ENCODE results near the gene PADI1.
"Not testable (repeated sequence)": the region's sequence is repeated elsewhere in the genome, so short reads cannot be mapped to it uniquely, and the experiment has no call there.

PADI1 gene

DNA sequence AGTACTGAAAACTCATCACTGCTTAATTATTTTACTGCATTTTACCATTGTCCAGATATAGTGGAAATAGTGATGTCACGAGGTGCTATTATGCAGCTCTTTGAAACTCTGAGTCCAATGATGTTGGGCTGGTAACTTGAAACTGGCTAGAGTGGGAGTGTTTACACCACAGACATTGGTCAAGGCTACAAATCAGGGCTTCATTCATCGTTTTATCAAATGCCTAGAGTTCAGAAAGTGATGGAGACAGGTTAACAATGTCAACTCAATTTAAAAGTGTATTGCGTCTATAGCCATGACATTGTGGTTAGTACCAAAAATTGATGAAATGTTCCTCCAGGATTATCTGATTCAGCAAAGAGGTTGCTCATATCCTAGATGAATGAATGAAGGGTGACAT lies 12.7 kb downstream of the PADI1 start:
- DNase-seq (ENCODE audit: low read depth in 2 of 2), result no peak

DNA sequence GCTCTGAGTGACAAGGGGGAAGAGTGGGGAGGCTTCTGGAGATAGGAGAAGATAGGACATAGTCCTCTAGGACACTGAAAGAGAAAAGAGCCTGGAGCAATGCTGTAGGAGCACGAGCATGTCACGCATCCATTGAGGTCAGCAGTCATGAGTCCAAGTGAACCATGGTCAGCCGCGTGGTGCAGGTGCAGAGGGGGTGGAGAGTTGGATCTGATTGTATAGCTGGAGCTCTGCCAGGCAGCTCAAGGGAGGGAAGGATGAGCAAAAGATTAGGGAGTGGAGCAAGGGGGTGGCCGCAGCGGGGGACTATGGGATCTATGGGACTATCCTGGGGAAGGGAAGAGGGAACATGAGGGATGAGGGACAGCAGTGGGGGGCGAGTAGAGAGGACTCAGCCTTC lies 14.0 kb downstream of the PADI1 start:
- no peak for DNase-seq (ENCODE audit: low read depth in 2 of 2)

DNA sequence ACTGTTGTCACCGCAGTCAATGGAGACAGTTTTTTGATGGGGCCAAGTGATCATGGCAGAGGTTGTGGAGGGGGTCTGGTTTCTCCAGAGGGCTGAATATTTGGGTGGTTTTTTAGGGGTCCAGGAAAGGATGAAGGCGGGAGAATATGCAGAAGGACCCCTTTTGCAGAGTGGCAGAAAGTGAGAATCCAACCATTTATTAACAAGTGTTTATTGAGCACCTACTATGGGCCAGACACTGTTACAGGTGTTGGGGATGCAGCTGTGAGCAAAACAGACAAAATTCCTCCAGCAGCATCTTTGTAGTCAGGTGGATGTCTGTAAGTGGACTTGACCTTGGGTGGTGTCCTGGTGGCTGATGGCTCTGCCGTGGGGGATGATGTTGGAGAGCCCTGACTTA lies 15.4 kb downstream of the PADI1 start:
- no peak for DNase-seq (ENCODE audit: low read depth in 2 of 2)

DNA sequence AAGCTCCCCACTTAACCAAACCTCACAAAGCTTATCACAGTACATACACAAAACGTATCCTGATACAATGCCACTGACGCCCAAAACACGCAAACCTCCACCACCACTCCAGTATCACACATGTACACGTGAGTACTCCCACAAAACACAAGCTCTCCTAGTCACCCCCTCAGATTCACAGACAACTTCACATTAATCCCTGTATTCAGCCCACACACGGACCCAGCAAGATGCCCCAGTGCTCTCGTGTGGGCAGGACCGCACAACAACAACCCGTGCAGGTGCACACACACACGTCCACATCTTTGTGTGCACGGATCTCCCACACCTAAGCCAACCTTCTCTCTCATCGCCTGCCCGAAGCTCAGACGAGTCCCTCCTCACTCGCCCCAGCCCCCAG lies 17.6 kb downstream of the PADI1 start:
- DNase-seq (ENCODE audit: low read depth in 2 of 2), result no peak

DNA sequence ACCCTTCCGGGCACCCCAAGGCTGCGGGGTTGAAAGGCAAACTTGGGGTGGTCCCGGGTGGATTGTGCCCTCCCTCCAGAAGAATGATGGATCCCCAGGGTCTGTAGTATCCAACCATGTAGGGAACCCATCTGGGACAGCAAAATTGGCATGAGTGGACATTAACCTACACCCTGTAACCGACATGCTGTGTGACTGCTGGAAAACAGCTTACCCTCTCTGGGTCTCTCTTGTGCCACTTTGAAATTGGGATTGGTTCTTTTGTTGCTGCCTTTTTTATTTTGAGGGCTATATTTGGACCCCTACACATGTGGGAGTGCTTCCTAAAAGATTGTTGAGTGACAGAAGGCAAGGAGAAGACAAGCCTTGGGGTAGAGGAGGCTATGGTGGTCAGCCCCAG lies 19.5 kb downstream of the PADI1 start:
- DNase-seq (ENCODE audit: low read depth in 2 of 2), result no peak

DNA sequence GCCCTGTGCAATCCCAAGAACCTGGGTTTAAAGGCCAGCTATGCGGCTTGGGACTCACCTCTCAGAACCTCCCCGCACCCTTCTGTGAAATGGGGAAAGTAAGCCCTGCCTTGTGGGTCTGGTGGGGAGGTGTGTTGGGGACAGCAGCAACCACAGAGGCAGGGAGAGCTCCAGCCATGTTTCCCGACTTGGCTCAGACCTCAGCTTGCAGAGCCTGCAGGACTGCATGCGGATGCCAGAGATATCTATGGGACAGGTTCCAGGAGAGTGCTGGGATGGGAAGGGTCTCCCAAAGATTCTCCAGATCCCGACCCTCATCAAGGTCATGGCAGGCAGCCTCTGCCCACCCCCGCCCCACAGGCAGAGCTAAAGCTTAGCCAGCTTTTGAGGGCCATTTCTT lies 20.2 kb downstream of the PADI1 start:
- DNase-seq (ENCODE audit: low read depth in 2 of 2), result no peak

DNA sequence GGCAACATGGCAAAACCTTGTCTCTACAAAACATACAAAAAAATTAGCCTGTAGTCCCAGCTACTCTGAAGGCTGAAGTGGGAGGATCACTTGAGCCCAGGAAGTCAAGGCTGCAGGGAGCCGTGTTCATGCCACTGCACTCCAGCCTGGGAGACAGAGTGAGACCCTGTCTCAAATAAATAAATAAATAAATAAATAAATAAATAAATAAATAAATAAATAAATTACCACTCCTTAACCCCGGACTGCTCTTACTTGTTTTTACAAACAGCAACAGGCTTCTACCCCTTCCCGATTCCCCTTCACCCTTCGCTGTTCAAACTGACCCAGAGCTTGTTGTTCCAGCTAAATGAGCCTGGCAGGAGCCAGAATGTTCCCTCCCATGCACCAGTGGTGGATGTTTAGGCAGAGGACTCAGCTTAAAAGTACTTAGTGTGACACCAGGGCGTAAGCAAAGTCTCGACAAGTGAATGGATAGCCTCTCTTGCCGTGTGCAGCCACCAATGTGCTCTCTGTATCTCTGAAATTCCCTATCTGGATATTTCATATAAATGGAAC lies 22.5 kb downstream of the PADI1 start:
- DNase-seq (ENCODE audit: low read depth in 2 of 2), result no peak

DNA sequence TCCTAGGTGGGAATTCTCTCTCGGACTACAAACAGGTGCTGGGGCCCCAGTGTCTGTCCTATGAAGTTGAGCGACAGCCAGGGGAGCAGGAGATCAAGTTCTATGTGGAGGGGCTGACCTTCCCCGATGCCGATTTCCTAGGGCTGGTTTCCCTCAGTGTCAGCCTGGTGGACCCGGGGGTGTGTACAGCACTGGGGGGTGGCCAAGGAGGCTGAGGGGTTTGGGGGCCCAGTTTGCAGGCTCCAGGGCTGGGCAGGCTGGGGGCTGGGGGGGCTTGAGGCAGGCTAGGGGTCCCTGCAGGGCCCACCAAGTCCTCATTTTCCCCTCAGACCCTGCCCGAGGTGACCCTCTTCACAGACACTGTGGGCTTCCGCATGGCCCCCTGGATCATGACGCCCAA lies 23.7 kb downstream of the PADI1 start:
- DNase-seq (ENCODE audit: low read depth in 2 of 2), result no peak

DNA sequence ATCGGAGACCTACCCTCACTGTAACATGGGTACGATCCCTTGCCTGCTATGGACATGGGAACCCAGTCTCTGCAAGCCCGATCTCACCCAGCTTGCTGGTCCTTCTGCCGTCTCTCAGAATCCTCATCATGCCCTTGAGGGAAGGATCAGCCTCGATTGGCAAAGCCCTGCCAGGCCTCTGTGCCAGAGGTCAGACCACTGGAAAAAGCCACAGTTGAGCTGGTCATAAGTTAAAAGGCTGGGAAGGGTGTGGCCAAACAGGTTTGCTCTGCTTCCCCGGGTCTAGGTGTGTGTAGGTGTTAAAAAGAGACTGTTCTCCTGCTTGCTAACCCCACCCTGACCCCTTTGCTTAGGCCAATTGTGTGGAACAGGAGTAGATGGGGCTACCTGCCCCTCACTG lies 24.5 kb downstream of the PADI1 start:
- DNase-seq (ENCODE audit: low read depth in 2 of 2), result no peak

DNA sequence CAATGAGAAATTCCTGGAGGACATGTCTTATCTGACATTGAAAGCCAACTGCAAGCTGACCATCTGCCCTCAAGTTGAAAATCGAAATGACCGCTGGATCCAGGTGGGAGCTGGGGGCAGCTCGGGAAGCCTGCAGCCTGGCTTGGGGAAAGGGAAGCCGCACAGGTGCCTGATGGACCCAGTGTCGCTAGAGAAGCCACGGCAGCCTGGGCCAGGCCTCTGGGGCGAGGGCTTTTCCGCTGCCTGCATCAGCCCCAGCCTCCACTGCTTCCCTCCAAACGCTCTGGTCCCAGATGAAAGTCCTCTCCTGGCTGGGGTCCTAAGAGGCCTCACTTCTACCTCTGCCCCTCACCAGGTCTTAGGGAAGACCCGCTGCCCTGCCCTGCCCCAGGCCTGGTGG lies 25.2 kb downstream of the PADI1 start:
- no peak for DNase-seq (ENCODE audit: low read depth in 2 of 2)

DNA sequence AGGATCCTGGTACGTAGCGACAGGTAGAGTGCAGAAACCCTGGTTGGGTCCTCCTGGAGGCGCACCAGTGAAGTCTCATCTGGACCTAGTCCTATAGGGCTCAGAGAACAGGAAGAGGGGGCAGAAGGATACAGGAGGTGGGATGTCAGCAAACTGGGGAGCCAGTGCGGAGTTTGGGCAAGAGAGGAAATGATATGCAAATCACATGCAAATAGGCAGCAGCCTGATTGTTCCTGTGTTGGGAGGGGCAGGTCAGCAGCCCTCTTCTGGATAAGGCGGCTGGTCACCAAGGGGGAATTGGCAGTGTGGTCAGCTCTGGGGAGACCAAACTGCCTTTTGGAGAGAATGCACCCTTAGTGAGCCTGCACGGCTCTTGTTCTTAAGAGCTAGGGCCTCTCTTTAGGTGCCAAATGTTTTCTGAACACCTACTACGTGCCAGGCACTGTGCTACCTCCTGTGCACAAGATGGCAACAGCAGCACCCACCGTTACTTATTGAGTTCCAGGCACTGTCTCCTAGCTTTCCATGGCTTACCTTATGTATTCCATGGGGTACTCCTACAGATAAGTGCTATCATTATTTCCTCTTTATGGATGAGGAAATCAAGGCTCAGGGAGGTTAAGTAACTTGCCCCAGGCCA lies 25.9 kb downstream of the PADI1 start:
- no peak for DNase-seq (ENCODE audit: low read depth in 2 of 2)

DNA sequence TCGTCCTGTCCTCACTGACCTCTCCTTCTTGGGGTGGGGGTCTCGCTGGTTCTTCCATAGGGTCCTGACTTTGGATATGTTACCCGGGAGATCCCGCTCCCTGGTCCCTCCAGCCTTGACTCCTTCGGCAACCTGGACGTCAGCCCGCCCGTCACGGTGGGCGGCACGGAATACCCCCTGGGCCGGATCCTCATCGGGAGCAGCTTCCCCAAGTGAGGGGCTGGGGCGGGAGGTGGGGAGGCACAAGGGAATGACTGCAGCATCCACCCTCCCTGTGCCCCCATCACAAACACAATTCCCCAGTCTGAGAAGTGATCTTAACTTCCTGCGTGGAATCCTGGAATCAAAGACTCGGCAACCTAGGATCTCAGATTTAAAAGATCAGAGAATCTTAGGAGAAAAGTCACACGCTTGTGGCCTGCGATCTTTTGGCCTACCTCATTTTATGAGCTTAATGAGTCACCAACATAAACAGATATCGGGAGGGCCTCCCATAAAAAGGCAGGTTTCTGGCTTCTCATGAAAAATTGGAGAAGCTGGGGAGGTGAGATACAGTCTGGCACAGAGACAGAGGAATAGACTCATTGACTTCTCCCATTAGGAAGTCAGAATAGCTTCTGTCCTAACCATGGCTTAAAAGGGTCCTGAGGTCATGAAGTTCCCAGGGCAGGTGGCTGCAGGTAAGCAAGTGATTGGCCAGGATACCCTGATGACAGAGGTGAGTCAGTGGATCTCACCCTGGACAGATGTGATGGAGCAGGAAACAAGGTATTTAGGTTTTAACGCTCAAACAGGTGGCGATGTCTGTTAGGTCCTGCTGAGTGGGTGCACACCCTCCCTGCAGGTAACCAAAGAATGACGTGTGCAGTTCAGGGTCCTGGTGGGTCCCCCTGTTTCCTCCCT lies 28.1 kb downstream of the PADI1 start:
- no peak for DNase-seq (ENCODE audit: low read depth in 2 of 2)

DNA sequence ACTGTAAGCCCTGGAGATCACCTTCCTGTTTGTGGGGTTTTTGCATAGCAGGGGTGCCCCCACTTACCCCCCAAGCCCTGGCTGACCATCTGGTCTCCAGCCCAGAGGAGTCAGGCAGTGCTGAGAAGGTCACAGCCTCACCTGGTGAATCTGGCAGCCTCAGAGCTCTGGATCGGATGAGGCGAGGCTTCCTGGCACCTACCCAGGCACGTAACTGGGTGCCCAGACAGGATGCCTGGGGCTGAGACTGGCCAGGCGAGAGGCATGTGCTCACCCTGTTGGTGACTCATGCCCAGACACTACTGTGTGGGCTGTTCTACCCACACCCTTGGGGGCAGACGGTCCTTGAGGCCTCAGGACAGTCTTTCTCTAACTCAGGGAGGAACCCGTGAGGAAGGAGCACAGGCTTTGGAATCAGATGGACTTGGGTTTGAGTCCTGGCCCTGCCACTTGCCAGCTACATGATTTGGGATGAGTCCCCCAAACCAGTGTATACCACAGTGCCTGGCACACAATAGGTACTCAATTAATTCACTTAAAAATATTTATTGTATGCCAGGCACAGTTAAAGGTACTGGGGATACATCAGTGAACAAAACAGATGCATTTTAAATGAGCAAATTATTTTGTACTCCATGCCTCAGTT lies 28.9 kb downstream of the PADI1 start:
- DNase-seq (ENCODE audit: low read depth in 2 of 2), result no peak

DNA sequence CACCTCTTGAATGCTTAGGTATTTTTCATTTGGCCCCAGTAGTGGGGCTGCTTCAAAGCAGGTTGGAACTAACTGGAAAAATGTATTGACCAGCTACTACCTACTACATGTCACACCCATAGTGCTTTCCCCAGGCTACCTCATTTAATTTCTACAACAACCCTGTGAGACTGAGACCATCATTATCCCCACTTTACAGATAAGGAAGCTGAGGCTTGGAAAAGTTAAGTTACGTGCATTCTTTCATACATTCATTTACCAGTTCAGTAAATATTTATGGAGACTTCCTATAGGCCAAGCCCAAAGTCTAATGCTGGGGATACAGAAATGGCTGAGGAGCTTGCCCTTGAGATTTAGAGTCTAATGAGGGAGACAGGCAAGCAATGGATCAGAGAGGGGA lies 29.5 kb downstream of the PADI1 start:
- DNase-seq (ENCODE audit: low read depth in 2 of 2), result no peak

DNA sequence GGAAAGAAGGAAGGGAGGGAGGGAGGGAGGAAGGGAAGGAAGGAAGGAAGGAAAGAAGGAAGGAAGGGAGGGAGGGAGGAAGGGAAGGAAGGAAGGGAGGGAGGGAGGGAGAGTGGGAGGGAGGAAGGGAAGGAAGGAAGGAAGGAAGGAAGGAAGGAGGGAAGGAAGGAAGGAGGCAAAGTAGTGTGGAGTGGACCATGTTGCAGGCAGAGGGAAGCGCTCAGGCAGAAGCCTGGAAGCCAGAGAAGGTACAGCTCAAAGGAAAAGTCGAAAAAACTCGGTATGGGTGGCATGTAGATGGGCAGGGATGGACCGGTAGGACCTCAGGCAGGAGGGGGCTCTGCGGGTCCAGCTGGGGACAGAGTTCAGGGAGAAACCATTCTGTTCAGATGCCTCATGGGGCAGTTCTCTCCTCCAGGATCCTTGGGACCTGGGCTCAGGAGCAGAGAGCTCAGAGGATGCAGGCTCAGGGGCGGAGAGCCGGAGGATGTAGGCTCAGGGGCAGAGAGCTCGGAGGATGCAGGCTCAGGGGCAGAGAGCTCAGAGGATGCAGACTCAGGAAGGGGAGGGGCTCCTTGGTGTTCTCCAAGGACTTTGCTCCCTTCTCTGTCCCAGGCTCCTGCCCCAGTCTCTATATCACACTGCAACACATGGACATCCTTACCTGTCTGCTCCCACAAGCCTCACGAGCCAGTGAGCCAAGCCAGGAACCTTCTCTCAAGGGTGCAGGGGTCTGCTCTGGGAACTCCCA lies 30.4 kb downstream of the PADI1 start:
- DNase-seq (ENCODE audit: low read depth in 2 of 2), result no peak

DNA sequence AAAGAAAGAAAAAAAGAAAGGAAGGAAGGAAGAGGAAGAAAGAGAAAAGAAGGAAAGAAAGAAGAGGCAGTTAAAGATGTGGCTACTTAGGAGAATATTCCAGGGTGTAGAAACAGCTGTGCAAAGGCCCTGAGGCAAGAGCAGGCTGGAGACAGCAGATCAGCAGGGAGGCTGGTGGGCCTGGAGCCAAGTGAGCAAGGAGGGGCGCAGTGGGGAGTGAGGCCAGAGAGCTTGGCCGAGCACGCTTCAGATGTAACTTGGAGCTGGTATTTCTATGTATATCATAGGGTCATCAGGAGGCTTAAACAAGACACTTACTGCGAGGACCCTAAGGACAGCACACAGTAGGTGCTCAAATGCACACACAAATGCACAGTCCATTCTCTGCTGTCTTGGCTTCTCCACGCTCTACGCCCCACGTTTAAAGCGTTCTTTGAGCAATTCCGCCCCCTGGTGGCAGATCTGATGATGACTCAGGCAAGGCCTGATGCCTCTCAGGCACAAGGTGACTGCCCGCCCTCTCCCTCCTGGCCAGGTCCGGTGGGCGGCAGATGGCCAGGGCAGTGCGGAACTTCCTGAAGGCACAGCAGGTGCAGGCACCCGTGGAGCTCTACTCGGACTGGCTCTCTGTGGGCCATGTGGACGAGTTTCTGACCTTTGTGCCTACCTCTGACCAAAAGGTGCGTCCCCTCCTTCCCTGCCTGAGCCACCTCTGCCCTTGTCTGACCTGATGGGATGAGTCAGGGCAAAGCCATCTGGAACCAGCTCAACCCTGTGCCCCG lies 32.0 kb downstream of the PADI1 start:
- DNase-seq (ENCODE audit: low read depth in 2 of 2), result peak; percentile 74 to 93

DNA sequence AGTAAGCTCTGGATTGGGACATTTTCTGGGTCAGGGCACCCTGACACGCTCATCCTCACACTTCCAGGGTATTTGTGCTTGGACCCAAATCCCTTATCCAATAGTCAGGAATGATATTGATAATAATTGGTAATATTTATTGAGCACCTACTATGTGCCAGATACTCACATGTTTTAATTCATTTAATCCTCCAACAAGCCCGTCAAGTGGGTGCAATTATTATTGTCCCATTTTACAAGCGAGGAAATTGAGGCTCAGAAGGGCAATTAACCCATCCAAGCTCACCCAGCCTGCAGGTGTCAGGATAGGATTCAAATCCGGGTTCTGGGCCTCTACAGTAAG lies 32.6 kb downstream of the PADI1 start:
- no peak for DNase-seq (ENCODE audit: low read depth in 2 of 2)

DNA sequence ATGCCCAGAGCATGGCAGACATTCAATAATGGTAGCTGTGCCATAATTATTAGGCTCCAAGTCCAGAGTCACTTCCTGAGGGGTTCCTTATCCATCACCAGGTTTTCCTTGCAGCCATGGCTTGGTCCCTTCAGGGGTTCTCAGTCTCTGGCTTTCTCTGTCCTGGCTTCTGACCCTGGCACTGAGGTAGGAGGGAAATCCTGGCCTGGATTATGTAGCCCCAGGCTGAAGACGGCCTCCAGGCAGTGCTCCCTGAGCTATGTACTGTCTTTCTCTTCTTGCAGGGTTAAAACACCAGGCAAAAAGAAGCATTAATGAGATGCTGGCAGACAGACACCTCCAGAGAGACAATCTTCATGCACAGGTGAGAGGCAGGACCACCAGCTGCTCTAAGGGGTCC lies 34.5 kb downstream of the PADI1 start:
- DNase-seq (ENCODE audit: low read depth in 2 of 2), result peak in 1 of 2 experiments; percentile 16

DNA sequence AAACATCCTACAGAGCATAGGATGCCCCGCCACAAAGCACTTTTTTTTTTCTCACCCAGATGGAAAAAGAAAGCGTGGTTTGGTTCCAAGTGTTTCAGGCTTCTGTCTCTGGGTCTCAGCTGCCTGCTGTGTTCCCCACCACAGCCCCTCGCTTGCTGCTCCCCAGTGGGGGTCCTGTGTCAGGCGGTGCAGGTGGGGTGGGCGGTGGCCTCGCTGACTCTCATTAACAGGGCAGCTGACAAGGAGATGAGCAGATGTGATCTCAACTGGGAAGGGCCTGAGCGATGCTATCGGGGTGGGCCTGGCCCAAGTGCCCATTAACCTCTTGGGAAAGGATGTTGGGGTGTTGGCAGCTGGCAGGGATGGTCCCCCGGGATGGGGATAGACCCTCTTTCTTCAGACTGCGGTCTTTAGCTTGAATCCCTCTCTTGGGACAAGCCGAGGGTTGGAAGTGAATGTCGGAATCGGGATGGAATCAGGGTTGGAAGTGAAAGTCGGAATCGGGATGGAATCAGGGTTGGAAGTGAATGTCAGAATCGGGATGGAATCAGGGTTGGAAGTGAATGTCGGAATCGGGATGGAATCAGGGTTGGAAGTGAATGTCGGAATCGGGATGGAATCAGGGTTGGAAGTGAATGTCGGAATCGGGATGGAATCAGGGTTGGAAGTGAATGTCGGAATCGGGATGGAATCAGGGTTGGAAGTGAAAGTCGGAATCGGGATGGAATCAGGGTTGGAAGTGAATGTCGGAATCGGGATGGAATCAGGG lies 36.3 kb downstream of the PADI1 start:
- DNase-seq (ENCODE audit: low read depth in 2 of 2), result not testable (repeated sequence)

DNA sequence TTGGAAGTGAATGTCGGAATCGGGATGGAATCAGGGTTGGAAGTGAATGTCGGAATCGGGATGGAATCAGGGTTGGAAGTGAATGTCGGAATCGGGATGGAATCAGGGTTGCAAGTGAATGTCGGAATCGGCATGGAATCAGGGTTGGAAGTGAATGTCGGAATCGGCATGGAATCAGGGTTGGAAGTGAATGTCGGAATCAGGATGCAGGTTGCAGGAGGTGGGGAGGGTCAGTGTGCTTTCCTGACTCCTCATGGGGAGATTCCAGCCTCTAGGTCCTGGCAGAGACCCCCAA lies 36.8 kb downstream of the PADI1 start:
- DNase-seq (ENCODE audit: low read depth in 2 of 2), result not testable (repeated sequence)

DNA sequence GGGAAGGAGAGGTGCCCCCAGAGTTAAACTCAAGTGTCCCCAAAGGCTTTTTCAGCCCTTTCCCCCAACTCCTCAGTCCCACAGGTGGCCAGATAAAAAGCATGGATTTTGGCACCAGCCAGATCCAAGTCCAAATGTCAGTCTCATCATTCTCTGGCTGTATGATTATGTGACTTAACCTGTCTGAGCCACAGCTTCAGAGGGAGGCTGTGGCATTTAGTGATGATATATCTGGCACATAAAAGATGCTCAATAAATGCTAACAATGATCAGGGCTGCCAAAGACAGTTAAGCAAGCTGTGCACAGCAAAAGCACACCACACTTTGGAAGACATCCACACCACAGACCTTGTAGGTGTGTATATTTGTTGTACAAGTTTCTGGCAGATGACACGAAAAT lies 38.3 kb downstream of the PADI1 start:
- no peak for DNase-seq (ENCODE audit: low read depth in 2 of 2)

Measured in stimulated activated CD4-positive, alpha-beta T cell treated with anti-CD3 and anti-CD28 coated beads, Interleukin-12 subunit alpha, Interleukin-12 subunit beta, amount 100 ng/mL, for 24 hours (primary cell).